Lower lobe of right lung (tissue), 2 donors: ENCODE measurements around the gene SLC7A11. TPM values are rescaled to one million over a fixed set of nuclear protein-coding genes. Genes with fewer than 3 reads are reported as not detected.

Source experiments
- ATAC-seq, 2 donors: fragments of 200-7000 bp; cut with Tn5 transposase; one replicate each; pipeline ENCODE4 v1.9.1; 2020 to 2022; ENCODE audit warnings: mild to moderate bottlenecking in 2 of 2, moderate library complexity in 2 of 2
- DNase-seq: peaks from one replicate; pipeline ENCODE4 v3.0.0-alpha.2; 2020
- H3K27ac ChIP-seq: fragments of 200-600 bp; one replicate; pipeline ENCODE4 v1.8.0; 2022
- H3K27me3 ChIP-seq: fragments of 200-600 bp; one replicate; pipeline ENCODE4 v1.8.0; 2022; ENCODE audit warnings: low read depth
- H3K36me3 ChIP-seq: fragments of 200-600 bp; one replicate; pipeline ENCODE4 v1.8.0; 2022; ENCODE audit warnings: mild to moderate bottlenecking
- H3K4me1 ChIP-seq: fragments of 200-600 bp; one replicate; pipeline ENCODE4 v1.8.0; 2022
- H3K4me3 ChIP-seq: fragments of 200-600 bp; one replicate; pipeline ENCODE4 v1.8.0; 2022; ENCODE audit warnings: mild to moderate bottlenecking
- H3K9me3 ChIP-seq: fragments of 200-600 bp; one replicate; pipeline ENCODE4 v1.8.0; 2022
- intact Hi-C: fragments of 100-400 bp; cut with DNase I; formaldehyde crosslinking; loops from one replicate; pipeline ENCODE4 v1.11.0; 2022
- total RNA-seq: library from RNA; stranded (reverse); fragmentation: NEBNext Ultra II Directional; extraction: Animal tissue kit (Norgen Biotek cat#: 25700); gene quantifications from one replicate; pipeline ENCODE4 v1.2.1, GENCODE V29; 2021
- TF ChIP-seq, protein P1 (sequence below): fragments of 200-600 bp; IDR thresholded peaks from one replicate; pipeline ENCODE4 v1.8.0; 2022; ENCODE audit warnings: antibody characterized with exemption, mild to moderate bottlenecking
- donor health status: DM: no; HTN: yes; CAD: no; lungs with severe emphysema.

The SLC7A11 gene
- total RNA-seq, 1 donor from 2014 or later, result 3.2 TPM

GRCh38 chr4:138275963-138276621, 33.9 kb upstream of the SLC7A11 start:
- H3K27me3 ChIP-seq, result no peaks in the 10 kb centered on the region
- no peaks in the 10 kb centered on the region for H3K9me3 ChIP-seq
- no peak overlapping the region for H3K27ac ChIP-seq
- ATAC-seq (no peak), DNase-seq (no peak)
- H3K4me3 ChIP-seq, result no peak overlapping the region
- H3K4me1 ChIP-seq, result no peaks in the 10 kb centered on the region
- TF ChIP-seq, protein P1, sequence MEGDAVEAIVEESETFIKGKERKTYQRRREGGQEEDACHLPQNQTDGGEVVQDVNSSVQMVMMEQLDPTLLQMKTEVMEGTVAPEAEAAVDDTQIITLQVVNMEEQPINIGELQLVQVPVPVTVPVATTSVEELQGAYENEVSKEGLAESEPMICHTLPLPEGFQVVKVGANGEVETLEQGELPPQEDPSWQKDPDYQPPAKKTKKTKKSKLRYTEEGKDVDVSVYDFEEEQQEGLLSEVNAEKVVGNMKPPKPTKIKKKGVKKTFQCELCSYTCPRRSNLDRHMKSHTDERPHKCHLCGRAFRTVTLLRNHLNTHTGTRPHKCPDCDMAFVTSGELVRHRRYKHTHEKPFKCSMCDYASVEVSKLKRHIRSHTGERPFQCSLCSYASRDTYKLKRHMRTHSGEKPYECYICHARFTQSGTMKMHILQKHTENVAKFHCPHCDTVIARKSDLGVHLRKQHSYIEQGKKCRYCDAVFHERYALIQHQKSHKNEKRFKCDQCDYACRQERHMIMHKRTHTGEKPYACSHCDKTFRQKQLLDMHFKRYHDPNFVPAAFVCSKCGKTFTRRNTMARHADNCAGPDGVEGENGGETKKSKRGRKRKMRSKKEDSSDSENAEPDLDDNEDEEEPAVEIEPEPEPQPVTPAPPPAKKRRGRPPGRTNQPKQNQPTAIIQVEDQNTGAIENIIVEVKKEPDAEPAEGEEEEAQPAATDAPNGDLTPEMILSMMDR, result no peak
- no peaks in the 10 kb centered on the region for H3K36me3 ChIP-seq
- intact Hi-C loops, result no loop called here

DNA sequence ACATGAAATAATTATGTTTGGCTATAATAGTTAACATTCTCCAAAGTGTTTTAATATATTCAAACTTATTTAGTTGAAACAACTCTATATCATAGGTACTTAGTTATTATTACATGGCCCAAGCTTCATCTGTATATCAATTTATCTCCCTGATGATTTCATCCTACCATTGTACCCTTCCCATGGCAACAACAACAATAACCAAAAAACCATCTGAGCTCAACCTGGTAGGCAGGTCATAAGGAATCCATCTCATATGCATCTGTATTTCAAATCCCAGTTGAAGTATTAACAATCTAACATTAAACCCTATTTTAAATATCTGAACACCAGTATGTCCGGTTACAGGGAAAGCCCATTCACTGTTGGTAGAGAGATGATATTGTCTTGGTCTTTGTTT, 33.1 kb upstream of the SLC7A11 start:
- no peaks in the 10 kb centered on the region for H3K4me1 ChIP-seq
- intact Hi-C loops, result no loop called here
- H3K9me3 ChIP-seq, result no peaks in the 10 kb centered on the region
- no peak overlapping the region for H3K27ac ChIP-seq
- no peak for DNase-seq
- no peak overlapping the region for H3K4me3 ChIP-seq
- H3K27me3 ChIP-seq, result no peaks in the 10 kb centered on the region
- no peaks in the 10 kb centered on the region for H3K36me3 ChIP-seq
- ATAC-seq, result no peak
- TF ChIP-seq, protein P1, result no peak

GRCh38 chr4:138269175-138269574, 27.0 kb upstream of the SLC7A11 start:
- H3K27ac ChIP-seq, result no peak overlapping the region
- H3K9me3 ChIP-seq, result no peaks in the 10 kb centered on the region
- TF ChIP-seq, protein P1, result no peak
- no peaks in the 10 kb centered on the region for H3K4me1 ChIP-seq
- H3K36me3 ChIP-seq, result no peaks in the 10 kb centered on the region
- H3K27me3 ChIP-seq, result no peaks in the 10 kb centered on the region
- ATAC-seq (no peak), DNase-seq (no peak)
- intact Hi-C loops, result no loop called here
- no peak overlapping the region for H3K4me3 ChIP-seq

- Histone ChIP-seq H3K27ac (no peak overlapping the region), H3K27me3 (no peaks in the 10 kb centered on the region), H3K4me1 (no peaks in the 10 kb centered on the region), H3K4me3 (no peak overlapping the region), H3K36me3 (no peaks in the 10 kb centered on the region), H3K9me3 (no peaks in the 10 kb centered on the region)
- intact Hi-C loops, result no loop called here
- TF ChIP-seq, protein P1, result no peak
- ATAC-seq (no peak), DNase-seq (no peak)
Observed at GRCh38 chr4:138267835-138268234, 25.7 kb upstream of the SLC7A11 start.

- Histone ChIP-seq H3K36me3 (no peaks in the 10 kb centered on the region), H3K4me1 (no peaks in the 10 kb centered on the region), H3K4me3 (no peak overlapping the region), H3K27ac (no peak overlapping the region), H3K9me3 (no peaks in the 10 kb centered on the region), H3K27me3 (no peaks in the 10 kb centered on the region)
- intact Hi-C loops, result no loop called here
- no peak for DNase-seq
- TF ChIP-seq, protein P1, result no peak
- no peak for ATAC-seq
Observed at GRCh38 chr4:138266948-138267347, 24.8 kb upstream of the SLC7A11 start.
